Measurements from ENCODE around the gene SNRNP200. TPM values are rescaled to one million over a fixed set of nuclear protein-coding genes. Genes with fewer than 3 reads are reported as not detected.

The SNRNP200 gene
- total RNA-seq, 4 donors from 2014 or later = 85.3 to 123 (median 104) TPM

- 85 to 97% methylated on average over 4 of the region's 4 CpGs for WGBS, 2 donors
- no peaks in the 10 kb centered on the region for H3K9me3 ChIP-seq
- peaks cover 13 to 20% of the 10 kb centered on the region in 2 donors for H3K36me3 ChIP-seq
- H3K27ac ChIP-seq = no peak overlapping the region
- intact Hi-C loops (cut with DNase I) = no loop called here
- H3K4me3 ChIP-seq (replicated peaks in 1 of 3) = no peak overlapping the region
- TF ChIP-seq CTCF (IDR thresholded peaks at IDR 0.05) (no peak), POLR2A (IDR thresholded peaks at IDR 0.05) (no peak)
- DNase-seq = no peak
- peaks cover 5 to 31% of the 10 kb centered on the region in 2 donors for H3K4me1 ChIP-seq
- no peaks in the 10 kb centered on the region for H3K27me3 ChIP-seq
These were observed 56.7 kb downstream of the SNRNP200 start for GRCh38 chr2:96248624-96249023.

- Histone ChIP-seq H3K9me3 (no peaks in the 10 kb centered on the region), H3K27ac (no peak overlapping the region), H3K27me3 (no peaks in the 10 kb centered on the region), H3K4me3 (replicated peaks in 1 of 3) (no peak overlapping the region), H3K36me3 (peaks cover 6 to 13% of the 10 kb centered on the region in 2 donors), H3K4me1 (peaks cover 5 to 34% of the 10 kb centered on the region in 2 donors)
- DNase-seq = no peak
- no peak for TF ChIP-seq POLR2A (IDR thresholded peaks at IDR 0.05)
- TF ChIP-seq CTCF (IDR thresholded peaks at IDR 0.05) = no peak
- intact Hi-C loops (cut with DNase I) = no loop called here
- WGBS, 2 donors = 94 to 95% methylated on average over 5 of the region's 5 CpGs
These were observed 57.5 kb downstream of the SNRNP200 start for GRCh38 chr2:96247896-96248295.

GRCh38 chr2:96247009-96247408 lies 58.3 kb downstream of the SNRNP200 start:
- WGBS, 2 donors = 87 to 89% methylated on average over 3 of the region's 3 CpGs
- no peak for DNase-seq
- intact Hi-C loops (cut with DNase I) = no loop called here
- H3K36me3 ChIP-seq = peaks cover 0 to 4% of the 10 kb centered on the region in 2 donors
- TF ChIP-seq POLR2A (IDR thresholded peaks at IDR 0.05) (no peak), CTCF (IDR thresholded peaks at IDR 0.05) (no peak)
- H3K4me3 ChIP-seq (replicated peaks in 1 of 3) = no peak overlapping the region
- no peaks in the 10 kb centered on the region for H3K9me3 ChIP-seq
- peaks cover 5 to 36% of the 10 kb centered on the region in 2 donors for H3K4me1 ChIP-seq
- no peaks in the 10 kb centered on the region for H3K27me3 ChIP-seq
- no peak overlapping the region for H3K27ac ChIP-seq

- peak; percentile 29 for DNase-seq
- TF ChIP-seq POLR2A (IDR thresholded peaks at IDR 0.05) (no peak), CTCF (IDR thresholded peaks at IDR 0.05) (no peak)
- intact Hi-C loops (cut with DNase I) = no loop called here
- Histone ChIP-seq H3K9me3 (no peaks in the 10 kb centered on the region), H3K27me3 (no peaks in the 10 kb centered on the region), H3K36me3 (no peaks in the 10 kb centered on the region), H3K4me1 (peaks cover 5 to 33% of the 10 kb centered on the region in 2 donors), H3K27ac (peak overlapping the region in 1 of 3 donors; percentile 24), H3K4me3 (replicated peaks in 1 of 3) (no peak overlapping the region)
- 68 to 71% methylated on average over 8 of the region's 8 CpGs for WGBS, 2 donors
These were observed 59.5 kb downstream of the SNRNP200 start for GRCh38 chr2:96245609-96246390.

GRCh38 chr2:96243843-96244242 lies 61.5 kb downstream of the SNRNP200 start:
- 94 to 95% methylated on average over 5 of the region's 5 CpGs for WGBS, 2 donors
- intact Hi-C loops (cut with DNase I) = no loop called here
- no peaks in the 10 kb centered on the region for H3K9me3 ChIP-seq

More at GRCh38 chr2:96243843-96244242, 61.5 kb downstream of the SNRNP200 start:
- H3K36me3 ChIP-seq = no peaks in the 10 kb centered on the region
- TF ChIP-seq CTCF (IDR thresholded peaks at IDR 0.05) = no peak
- no peak for TF ChIP-seq POLR2A (IDR thresholded peaks at IDR 0.05)
- no peak overlapping the region for H3K4me3 ChIP-seq (replicated peaks in 1 of 3)
- no peak for DNase-seq
- no peak overlapping the region for H3K27ac ChIP-seq
- no peaks in the 10 kb centered on the region for H3K27me3 ChIP-seq
- peaks cover 5 to 21% of the 10 kb centered on the region in 2 donors for H3K4me1 ChIP-seq
